D721Med (cell line): Measurements from ENCODE around the gene NPW.

Experiments
- DNase-seq: peaks from one replicate; pipeline ENCODE4 v3.0.0; 2011; ENCODE audit warnings: low spot score; ENCODE audit not compliant: insufficient read length
- FAIRE-seq: peaks from 2 replicates; lab custom pipeline; 2011; peaks lifted over from hg19 to GRCh38; lab: Jason Lieb, UNC
- TF ChIP-seq, protein P1 (sequence below): IDR thresholded peaks from 2 replicates; pipeline ENCODE4 v1.5.1; 2012; ENCODE audit warnings: mild to moderate bottlenecking, control low read depth; ENCODE audit not compliant: insufficient read depth; ENCODE audit errors: missing control alignments

NPW gene

DNA sequence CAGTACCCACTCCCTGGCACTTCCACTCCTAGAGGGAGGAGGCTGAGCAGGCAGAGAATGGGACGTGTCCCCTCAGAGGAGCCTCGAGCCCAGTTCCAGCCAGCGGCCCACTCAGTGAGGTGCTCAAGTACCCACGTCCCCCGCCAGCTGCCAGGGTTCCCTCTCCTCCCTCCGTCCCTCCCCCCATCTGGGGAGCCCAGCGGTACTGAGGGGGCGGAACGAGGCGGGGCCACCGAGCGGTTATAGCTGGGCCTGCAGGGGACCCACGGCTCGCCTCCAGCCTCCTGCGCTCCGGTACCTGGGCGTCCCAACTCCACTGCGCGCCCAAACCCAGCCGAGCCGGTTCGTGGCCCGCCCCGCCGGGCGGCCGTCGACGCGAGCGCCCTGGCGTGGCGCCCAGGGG lies at the start of gene NPW:
TSS of gene NPW (plus strand) at position 268 of the 403 bp plus-strand sequence.
- FAIRE-seq = no peak
- DNase-seq = peak; percentile 73
- TF ChIP-seq, protein P1, sequence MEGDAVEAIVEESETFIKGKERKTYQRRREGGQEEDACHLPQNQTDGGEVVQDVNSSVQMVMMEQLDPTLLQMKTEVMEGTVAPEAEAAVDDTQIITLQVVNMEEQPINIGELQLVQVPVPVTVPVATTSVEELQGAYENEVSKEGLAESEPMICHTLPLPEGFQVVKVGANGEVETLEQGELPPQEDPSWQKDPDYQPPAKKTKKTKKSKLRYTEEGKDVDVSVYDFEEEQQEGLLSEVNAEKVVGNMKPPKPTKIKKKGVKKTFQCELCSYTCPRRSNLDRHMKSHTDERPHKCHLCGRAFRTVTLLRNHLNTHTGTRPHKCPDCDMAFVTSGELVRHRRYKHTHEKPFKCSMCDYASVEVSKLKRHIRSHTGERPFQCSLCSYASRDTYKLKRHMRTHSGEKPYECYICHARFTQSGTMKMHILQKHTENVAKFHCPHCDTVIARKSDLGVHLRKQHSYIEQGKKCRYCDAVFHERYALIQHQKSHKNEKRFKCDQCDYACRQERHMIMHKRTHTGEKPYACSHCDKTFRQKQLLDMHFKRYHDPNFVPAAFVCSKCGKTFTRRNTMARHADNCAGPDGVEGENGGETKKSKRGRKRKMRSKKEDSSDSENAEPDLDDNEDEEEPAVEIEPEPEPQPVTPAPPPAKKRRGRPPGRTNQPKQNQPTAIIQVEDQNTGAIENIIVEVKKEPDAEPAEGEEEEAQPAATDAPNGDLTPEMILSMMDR = no peak

DNA sequence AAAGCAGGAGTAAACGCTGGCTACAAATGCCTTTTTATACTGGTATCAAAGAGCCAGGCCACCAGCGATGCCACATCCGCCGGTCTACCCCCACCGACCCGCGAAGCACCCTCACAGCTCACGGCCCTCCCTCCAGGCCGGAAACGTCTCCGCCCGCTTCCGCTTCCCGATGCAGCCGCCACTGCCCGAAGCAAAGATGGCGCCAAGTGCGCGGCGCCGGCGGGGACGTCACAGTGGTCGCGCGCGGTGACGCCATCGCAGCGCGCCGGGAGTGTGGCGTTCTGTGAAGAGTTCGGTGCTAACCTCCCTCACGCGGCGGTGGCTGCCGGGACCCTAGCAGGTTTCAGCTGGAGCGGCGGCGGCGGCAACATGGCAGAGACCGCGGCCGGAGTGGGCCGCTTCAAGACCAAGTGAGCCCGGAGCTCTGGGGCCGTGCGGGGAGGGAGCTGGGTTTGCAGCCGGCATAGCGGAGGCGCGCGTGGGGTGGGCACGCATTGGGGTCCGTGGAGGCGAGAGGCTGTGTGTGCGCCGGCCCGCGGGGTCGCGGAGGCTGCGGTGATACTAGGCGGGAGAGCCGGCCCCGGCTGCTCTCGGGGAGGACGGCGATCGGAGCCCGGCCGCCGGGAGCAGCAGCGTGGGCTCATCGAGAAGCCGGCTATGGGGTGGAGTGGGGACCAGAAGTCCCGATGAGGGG lies 47.6 kb upstream of the NPW start, which contains the start of gene TBL3:
TSS of gene TBL3 (plus strand) at position 258 of the 694 bp plus-strand sequence. CDS start at position 370, 112 bp downstream.
- FAIRE-seq (no peak), DNase-seq (peak; percentile 99)
- TF ChIP-seq, protein P1 = no peak

DNA sequence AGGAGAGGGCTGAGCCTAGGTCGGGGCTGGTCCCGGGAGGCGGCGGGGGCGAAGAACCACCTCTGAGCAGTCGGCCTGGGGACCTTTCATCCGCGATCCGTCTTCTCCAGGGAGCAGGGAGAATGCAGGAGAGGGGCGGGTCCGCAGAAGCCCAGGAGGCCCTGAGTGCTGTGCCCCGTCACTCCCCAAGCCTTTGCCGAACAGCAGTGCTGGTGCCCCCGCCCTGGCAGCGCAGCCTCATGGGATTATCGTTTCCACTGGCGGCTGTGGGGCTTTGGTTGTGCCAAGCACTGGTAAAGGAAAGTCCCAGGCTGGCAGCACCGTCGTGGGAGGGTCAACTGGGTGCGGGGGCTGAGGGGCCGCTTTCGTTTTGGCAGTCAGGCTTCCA lies 47.1 kb upstream of the NPW start:
- no peak for FAIRE-seq
- DNase-seq = no peak
- TF ChIP-seq, protein P1 = no peak

DNA sequence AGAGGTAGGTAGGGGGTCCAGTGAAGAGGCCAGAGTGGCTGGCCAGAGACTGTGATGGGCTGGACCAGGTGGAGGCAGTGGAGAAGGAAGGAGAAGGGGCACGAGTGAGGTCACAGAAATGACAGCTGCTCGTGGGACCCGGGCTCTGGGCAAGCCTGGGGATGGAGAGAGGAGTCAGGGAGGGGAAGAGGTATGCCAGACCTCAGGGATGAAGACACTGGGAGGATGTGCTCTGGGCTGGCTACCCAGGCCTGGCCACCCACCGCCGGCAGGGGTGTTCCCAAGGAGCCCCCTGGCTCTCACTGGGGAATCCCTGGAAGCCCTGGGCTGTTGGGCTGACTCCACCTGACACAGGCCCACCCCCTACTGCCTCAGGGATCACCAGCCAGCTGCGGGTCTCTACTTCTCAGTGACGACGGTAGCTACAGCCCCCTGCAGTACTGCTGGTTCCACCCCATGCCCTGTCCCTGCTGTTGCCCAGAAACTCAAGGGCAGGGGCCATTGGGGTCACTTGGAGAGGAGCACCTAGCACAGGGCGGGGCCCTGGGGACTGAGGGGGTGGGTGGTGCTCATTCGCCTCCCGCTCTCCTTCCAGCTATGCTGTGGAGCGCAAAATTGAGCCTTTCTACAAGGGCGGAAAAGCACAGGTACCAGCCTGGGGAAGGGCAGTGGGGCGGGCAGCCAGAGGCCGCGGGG lies 46.0 kb upstream of the NPW start:
- TF ChIP-seq, protein P1 = no peak
- no peak for FAIRE-seq
- DNase-seq = no peak

DNA sequence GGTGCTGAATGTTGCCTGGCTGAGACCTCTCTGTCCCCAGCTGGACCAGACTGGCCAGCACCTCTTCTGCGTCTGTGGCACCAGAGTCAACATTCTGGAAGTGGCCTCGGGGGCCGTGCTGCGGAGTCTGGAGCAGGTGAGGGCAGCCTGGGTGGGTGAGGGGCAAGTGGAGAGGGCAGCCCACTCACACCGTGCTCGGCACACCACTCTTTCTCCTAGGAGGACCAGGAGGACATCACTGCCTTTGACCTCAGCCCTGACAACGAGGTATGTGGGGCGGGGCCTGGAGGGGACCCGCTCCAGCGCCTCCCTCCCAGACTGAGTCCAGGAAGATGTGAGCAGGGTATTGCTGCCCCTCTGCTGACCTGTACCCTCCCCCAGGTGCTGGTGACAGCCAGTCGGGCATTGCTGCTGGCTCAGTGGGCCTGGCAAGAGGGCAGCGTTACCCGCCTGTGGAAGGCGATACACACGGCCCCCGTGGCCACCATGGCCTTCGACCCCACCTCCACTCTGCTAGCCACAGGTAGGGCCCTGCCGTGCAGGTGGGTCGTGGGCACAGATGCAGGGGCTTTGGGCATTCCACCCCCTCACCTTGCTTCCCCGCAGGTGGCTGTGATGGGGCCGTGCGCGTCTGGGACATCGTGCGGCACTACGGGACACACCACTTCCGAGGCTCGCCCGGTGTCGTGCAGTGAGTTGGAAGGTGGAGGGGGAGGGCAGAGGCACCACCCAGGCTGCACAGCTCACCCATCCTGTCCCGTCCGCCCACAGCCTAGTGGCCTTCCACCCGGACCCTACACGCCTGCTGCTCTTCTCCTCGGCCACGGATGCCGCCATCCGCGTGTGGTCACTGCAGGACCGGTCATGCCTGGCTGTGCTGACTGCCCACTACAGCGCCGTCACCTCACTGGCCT lies 45.2 kb upstream of the NPW start:
- DNase-seq (no peak), FAIRE-seq (no peak)
- TF ChIP-seq, protein P1 = no peak

DNA sequence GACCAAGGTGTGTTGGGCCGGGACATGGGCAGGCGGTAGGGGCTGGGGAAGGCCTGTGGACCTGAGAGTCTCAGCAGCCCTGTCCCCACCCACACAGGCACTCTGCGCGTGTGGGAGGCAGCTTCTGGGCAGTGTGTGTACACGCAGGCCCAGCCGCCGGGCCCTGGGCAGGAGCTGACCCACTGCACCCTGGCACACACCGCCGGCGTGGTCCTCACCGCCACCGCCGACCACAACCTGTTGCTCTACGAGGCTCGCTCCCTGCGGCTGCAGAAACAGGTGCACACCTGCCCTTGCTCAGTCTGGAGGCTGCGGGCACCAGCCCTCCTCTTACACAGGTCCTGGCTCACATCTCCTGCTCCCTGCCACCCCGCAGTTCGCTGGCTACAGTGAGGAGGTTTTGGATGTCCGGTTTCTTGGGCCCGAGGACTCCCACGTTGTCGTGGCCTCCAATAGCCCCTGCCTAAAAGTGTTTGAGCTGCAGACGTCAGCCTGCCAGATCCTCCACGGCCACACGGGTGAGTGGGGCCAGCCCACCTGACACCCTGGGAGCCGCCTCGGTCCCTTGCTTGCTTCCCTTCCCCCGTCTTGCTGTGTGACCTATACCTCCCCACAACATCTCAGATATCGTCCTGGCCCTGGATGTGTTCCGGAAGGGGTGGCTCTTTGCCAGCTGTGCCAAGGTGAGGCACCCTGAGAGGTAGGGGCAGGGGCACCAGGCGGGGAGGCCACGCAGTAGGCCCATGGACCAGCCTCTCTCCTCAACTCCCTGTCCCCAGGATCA lies 44.0 kb upstream of the NPW start:
- TF ChIP-seq, protein P1 = no peak
- no peak for DNase-seq
- FAIRE-seq = no peak
